ENCODE results near the gene TFAP2B.

TFAP2B gene

GRCh38 chr6:50851049-50851845 lies 32.6 kb downstream of the TFAP2B start:
- H3K27me3 ChIP-seq (ENCODE audit: insufficient read depth, poor library complexity, severe bottlenecking) = peaks cover 33% of the 10 kb centered on the region
- TF ChIP-seq POLR2AphosphoS5 (IDR thresholded peaks at IDR 0.05; ENCODE audit: low read depth) = no peak
- no peak for TF ChIP-seq SPI1 (IDR thresholded peaks at IDR 0.05; ENCODE audit: borderline replicate concordance, low read depth)
- TF ChIP-seq REST (IDR thresholded peaks at IDR 0.05; ENCODE audit: insufficient replicate concordance, low read depth) = no peak
- TF ChIP-seq GABPA (IDR thresholded peaks at IDR 0.05; ENCODE audit: low read depth) = no peak
- no peak overlapping the region for H3K27ac ChIP-seq (replicated peaks)
- H3K4me3 ChIP-seq (replicated peaks; ENCODE audit: insufficient read depth, low read length) = no peak overlapping the region
- DNase-seq (ENCODE audit: low read depth in 1 of 2, low spot score in 1 of 2) = no peak

GRCh38 chr6:50853939-50854338 lies 35.3 kb downstream of the TFAP2B start:
- DNase-seq (ENCODE audit: low read depth in 1 of 2, low spot score in 1 of 2) = no peak
- Histone ChIP-seq H3K27ac (replicated peaks) (no peak overlapping the region), H3K27me3 (ENCODE audit: insufficient read depth, poor library complexity, severe bottlenecking) (peaks cover 20% of the 10 kb centered on the region), H3K4me3 (replicated peaks; ENCODE audit: insufficient read depth, low read length) (no peak overlapping the region)
- no peak for TF ChIP-seq GABPA (IDR thresholded peaks at IDR 0.05; ENCODE audit: low read depth)
- TF ChIP-seq CTCF (IDR thresholded peaks at IDR 0.05; ENCODE audit: insufficient read depth, low read length) = no peak
- TF ChIP-seq SPI1 (IDR thresholded peaks at IDR 0.05; ENCODE audit: borderline replicate concordance, low read depth) = no peak
- no peak for TF ChIP-seq REST (IDR thresholded peaks at IDR 0.05; ENCODE audit: insufficient replicate concordance, low read depth)
- no peak for TF ChIP-seq POLR2AphosphoS5 (IDR thresholded peaks at IDR 0.05; ENCODE audit: low read depth)

- Histone ChIP-seq H3K4me3 (replicated peaks; ENCODE audit: insufficient read depth, low read length) (no peak overlapping the region), H3K27me3 (ENCODE audit: insufficient read depth, poor library complexity, severe bottlenecking) (no peaks in the 10 kb centered on the region), H3K27ac (replicated peaks) (no peak overlapping the region)
- TF ChIP-seq REST (IDR thresholded peaks at IDR 0.05; ENCODE audit: insufficient replicate concordance, low read depth) (no peak), SPI1 (IDR thresholded peaks at IDR 0.05; ENCODE audit: borderline replicate concordance, low read depth) (no peak), POLR2AphosphoS5 (IDR thresholded peaks at IDR 0.05; ENCODE audit: low read depth) (no peak), GABPA (IDR thresholded peaks at IDR 0.05; ENCODE audit: low read depth) (no peak), CTCF (IDR thresholded peaks at IDR 0.05; ENCODE audit: insufficient read depth, low read length) (no peak)
- DNase-seq (ENCODE audit: low read depth in 1 of 2, low spot score in 1 of 2) = no peak
Measured at GRCh38 chr6:50861692-50862091, 43.0 kb downstream of the TFAP2B start.
